Measurements from ENCODE around the gene EYS. TPM values are rescaled to one million over a fixed set of nuclear protein-coding genes. Genes with fewer than 3 reads are reported as not detected.

Gene EYS
- total and polyA plus RNA-seq, 3 experiments from 2014 or later: not detected

GRCh38 chr6:65182681-65183080 lies 524.3 kb downstream of the EYS start:
- Histone ChIP-seq H3K9me3 (ENCODE audit: low read length) (no peaks in the 10 kb centered on the region), H3K4me3 (ENCODE audit: low read length) (no peak overlapping the region), H3K27ac (ENCODE audit: low read depth, low read length) (no peak overlapping the region), H3K4me1 (ENCODE audit: insufficient read depth, low read length) (no peaks in the 10 kb centered on the region), H3K27me3 (ENCODE audit: insufficient read depth, low read length, poor library complexity, severe bottlenecking) (no peaks in the 10 kb centered on the region), H3K36me3 (ENCODE audit: insufficient read depth, low read length) (no peaks in the 10 kb centered on the region)
- H3K9me3 Mint-ChIP-seq: peaks cover 1 to 22% (median 10%) of the 10 kb centered on the region in 5 donors
- no peak overlapping the region for H3K27ac Mint-ChIP-seq
- no peaks in the 10 kb centered on the region for H3K4me1 Mint-ChIP-seq
- no peak overlapping the region for H3K4me3 Mint-ChIP-seq
- H3K27me3 Mint-ChIP-seq: no peaks in the 10 kb centered on the region
- H3K36me3 Mint-ChIP-seq: no peaks in the 10 kb centered on the region
- DNase-seq: no peak
- ChIA-PET CTCF (no interaction called here), POLR2A (no interaction called here)

- POLR2A ChIA-PET: no interaction called here
- DNase-seq: no peak
Measured at GRCh38 chr6:65170273-65170672, 536.8 kb downstream of the EYS start.

GRCh38 chr6:65161661-65162060 lies 545.4 kb downstream of the EYS start:
- ChIA-PET POLR2A (no interaction called here), CTCF (no interaction called here)
- H3K4me1 ChIP-seq (ENCODE audit: insufficient read depth, low read length): no peaks in the 10 kb centered on the region
- no peaks in the 10 kb centered on the region for H3K36me3 Mint-ChIP-seq
- H3K27ac Mint-ChIP-seq: no peak overlapping the region
- no peaks in the 10 kb centered on the region for H3K27me3 Mint-ChIP-seq
- H3K9me3 ChIP-seq (ENCODE audit: low read length): no peaks in the 10 kb centered on the region
- H3K4me3 ChIP-seq (ENCODE audit: low read length): no peak overlapping the region
- no peaks in the 10 kb centered on the region for H3K27me3 ChIP-seq (ENCODE audit: insufficient read depth, low read length, poor library complexity, severe bottlenecking)
- DNase-seq: no peak
- H3K4me3 Mint-ChIP-seq: no peak overlapping the region
- peaks cover 0 to 37% (median 7%) of the 10 kb centered on the region in 5 donors for H3K9me3 Mint-ChIP-seq
- no peak overlapping the region for H3K27ac ChIP-seq (ENCODE audit: low read depth, low read length)
- H3K36me3 ChIP-seq (ENCODE audit: insufficient read depth, low read length): no peaks in the 10 kb centered on the region
- H3K4me1 Mint-ChIP-seq: no peaks in the 10 kb centered on the region

More at GRCh38 chr6:65170273-65170672, 536.8 kb downstream of the EYS start:
- Histone ChIP-seq H3K27ac (ENCODE audit: low read depth, low read length) (no peak overlapping the region), H3K27me3 (ENCODE audit: insufficient read depth, low read length, poor library complexity, severe bottlenecking) (no peaks in the 10 kb centered on the region), H3K9me3 (ENCODE audit: low read length) (no peaks in the 10 kb centered on the region), H3K4me1 (ENCODE audit: insufficient read depth, low read length) (no peaks in the 10 kb centered on the region), H3K4me3 (ENCODE audit: low read length) (no peak overlapping the region), H3K36me3 (ENCODE audit: insufficient read depth, low read length) (no peaks in the 10 kb centered on the region)
- no peaks in the 10 kb centered on the region for H3K27me3 Mint-ChIP-seq
- CTCF ChIA-PET: no interaction called here
- peaks cover 0 to 24% (median 2%) of the 10 kb centered on the region in 5 donors for H3K9me3 Mint-ChIP-seq
- no peak overlapping the region for H3K27ac Mint-ChIP-seq
- no peaks in the 10 kb centered on the region for H3K4me1 Mint-ChIP-seq
- no peak overlapping the region for H3K4me3 Mint-ChIP-seq
- H3K36me3 Mint-ChIP-seq: no peaks in the 10 kb centered on the region

- Histone ChIP-seq H3K27ac (ENCODE audit: low read depth, low read length) (no peak overlapping the region), H3K4me1 (ENCODE audit: insufficient read depth, low read length) (no peaks in the 10 kb centered on the region), H3K27me3 (ENCODE audit: insufficient read depth, low read length, poor library complexity, severe bottlenecking) (no peaks in the 10 kb centered on the region), H3K4me3 (ENCODE audit: low read length) (no peak overlapping the region), H3K9me3 (ENCODE audit: low read length) (peaks cover 4% of the 10 kb centered on the region), H3K36me3 (ENCODE audit: insufficient read depth, low read length) (no peaks in the 10 kb centered on the region)
- POLR2A ChIA-PET: no interaction called here
- Mint-ChIP-seq H3K27me3 (no peaks in the 10 kb centered on the region), H3K36me3 (no peaks in the 10 kb centered on the region), H3K9me3 (peaks cover 3 to 43% (median 11%) of the 10 kb centered on the region in 5 donors), H3K27ac (no peak overlapping the region), H3K4me3 (no peak overlapping the region), H3K4me1 (no peaks in the 10 kb centered on the region)
- CTCF ChIA-PET: no interaction called here
- DNase-seq: no peak
Measured at GRCh38 chr6:65157025-65157424, 550.0 kb downstream of the EYS start.

- no peaks in the 10 kb centered on the region for H3K4me1 Mint-ChIP-seq
- H3K27ac ChIP-seq (ENCODE audit: low read depth, low read length): no peak overlapping the region
- H3K36me3 ChIP-seq (ENCODE audit: insufficient read depth, low read length): no peaks in the 10 kb centered on the region
- H3K4me1 ChIP-seq (ENCODE audit: insufficient read depth, low read length): no peaks in the 10 kb centered on the region
- H3K36me3 Mint-ChIP-seq: no peaks in the 10 kb centered on the region
- CTCF ChIA-PET: no interaction called here
- H3K27me3 ChIP-seq (ENCODE audit: insufficient read depth, low read length, poor library complexity, severe bottlenecking): no peaks in the 10 kb centered on the region
- POLR2A ChIA-PET: no interaction called here
- H3K4me3 Mint-ChIP-seq: no peak overlapping the region
- peaks cover 3 to 41% (median 12%) of the 10 kb centered on the region in 5 donors for H3K9me3 Mint-ChIP-seq
- H3K4me3 ChIP-seq (ENCODE audit: low read length): no peak overlapping the region
- H3K27me3 Mint-ChIP-seq: no peaks in the 10 kb centered on the region
- H3K9me3 ChIP-seq (ENCODE audit: low read length): peaks cover 4% of the 10 kb centered on the region
- H3K27ac Mint-ChIP-seq: no peak overlapping the region
- DNase-seq: no peak
Measured at GRCh38 chr6:65155083-65155482, 551.9 kb downstream of the EYS start.

GRCh38 chr6:65149841-65150240 lies 557.2 kb downstream of the EYS start:
- Histone ChIP-seq H3K27me3 (ENCODE audit: insufficient read depth, low read length, poor library complexity, severe bottlenecking) (no peaks in the 10 kb centered on the region), H3K36me3 (ENCODE audit: insufficient read depth, low read length) (no peaks in the 10 kb centered on the region), H3K4me3 (ENCODE audit: low read length) (no peak overlapping the region), H3K4me1 (ENCODE audit: insufficient read depth, low read length) (no peaks in the 10 kb centered on the region), H3K27ac (ENCODE audit: low read depth, low read length) (no peak overlapping the region), H3K9me3 (ENCODE audit: low read length) (peaks cover 4% of the 10 kb centered on the region)
- ChIA-PET POLR2A (no interaction called here), CTCF (no interaction called here)
- Mint-ChIP-seq H3K27ac (no peak overlapping the region), H3K9me3 (peaks cover 8 to 14% (median 12%) of the 10 kb centered on the region in 5 donors), H3K4me1 (no peaks in the 10 kb centered on the region), H3K27me3 (no peaks in the 10 kb centered on the region), H3K36me3 (no peaks in the 10 kb centered on the region), H3K4me3 (no peak overlapping the region)
- no peak for DNase-seq

- POLR2A ChIA-PET: no interaction called here
- no peaks in the 10 kb centered on the region for H3K27me3 ChIP-seq (ENCODE audit: insufficient read depth, low read length, poor library complexity, severe bottlenecking)
- H3K27ac ChIP-seq (ENCODE audit: low read depth, low read length): no peak overlapping the region
- DNase-seq: no peak
- H3K27me3 Mint-ChIP-seq: no peaks in the 10 kb centered on the region
- no peak overlapping the region for H3K4me3 ChIP-seq (ENCODE audit: low read length)
- no peak overlapping the region for H3K4me3 Mint-ChIP-seq
- H3K4me1 ChIP-seq (ENCODE audit: insufficient read depth, low read length): no peaks in the 10 kb centered on the region
- no peak overlapping the region for H3K27ac Mint-ChIP-seq
- no peaks in the 10 kb centered on the region for H3K4me1 Mint-ChIP-seq
- H3K9me3 ChIP-seq (ENCODE audit: low read length): peaks cover 4% of the 10 kb centered on the region
- no peaks in the 10 kb centered on the region for H3K36me3 Mint-ChIP-seq
- no peaks in the 10 kb centered on the region for H3K36me3 ChIP-seq (ENCODE audit: insufficient read depth, low read length)
- CTCF ChIA-PET: no interaction called here
- H3K9me3 Mint-ChIP-seq: peaks cover 6 to 16% (median 10%) of the 10 kb centered on the region in 5 donors
Measured at GRCh38 chr6:65148839-65149238, 558.2 kb downstream of the EYS start.

- no peak for DNase-seq
- CTCF ChIA-PET: no interaction called here
- no peaks in the 10 kb centered on the region for H3K4me1 ChIP-seq (ENCODE audit: insufficient read depth, low read length)
Measured at GRCh38 chr6:65135567-65135966, 571.5 kb downstream of the EYS start.

GRCh38 chr6:65126667-65127066 lies 580.4 kb downstream of the EYS start:
- H3K27ac ChIP-seq (ENCODE audit: low read depth, low read length): no peak overlapping the region
- peaks cover 3 to 34% (median 15%) of the 10 kb centered on the region in 5 donors for H3K9me3 Mint-ChIP-seq
- no peaks in the 10 kb centered on the region for H3K9me3 ChIP-seq (ENCODE audit: low read length)
- H3K27me3 ChIP-seq (ENCODE audit: insufficient read depth, low read length, poor library complexity, severe bottlenecking): no peaks in the 10 kb centered on the region
- no peak overlapping the region for H3K4me3 Mint-ChIP-seq
- no peak for DNase-seq
- ChIA-PET CTCF (no interaction called here), POLR2A (no interaction called here)
- H3K4me3 ChIP-seq (ENCODE audit: low read length): no peak overlapping the region
- H3K27me3 Mint-ChIP-seq: no peaks in the 10 kb centered on the region
- no peaks in the 10 kb centered on the region for H3K36me3 ChIP-seq (ENCODE audit: insufficient read depth, low read length)
- no peak overlapping the region for H3K27ac Mint-ChIP-seq
- H3K4me1 Mint-ChIP-seq: no peaks in the 10 kb centered on the region
- H3K4me1 ChIP-seq (ENCODE audit: insufficient read depth, low read length): no peaks in the 10 kb centered on the region
- no peaks in the 10 kb centered on the region for H3K36me3 Mint-ChIP-seq

More at GRCh38 chr6:65135567-65135966, 571.5 kb downstream of the EYS start:
- peaks cover 0 to 2% of the 10 kb centered on the region in 2 donors for H3K27me3 Mint-ChIP-seq
- Histone ChIP-seq H3K27me3 (ENCODE audit: insufficient read depth, low read length, poor library complexity, severe bottlenecking) (no peaks in the 10 kb centered on the region), H3K36me3 (ENCODE audit: insufficient read depth, low read length) (no peaks in the 10 kb centered on the region), H3K27ac (ENCODE audit: low read depth, low read length) (no peak overlapping the region), H3K9me3 (ENCODE audit: low read length) (no peaks in the 10 kb centered on the region), H3K4me3 (ENCODE audit: low read length) (no peak overlapping the region)
- POLR2A ChIA-PET: no interaction called here
- no peak overlapping the region for H3K4me3 Mint-ChIP-seq
- no peaks in the 10 kb centered on the region for H3K36me3 Mint-ChIP-seq
- H3K9me3 Mint-ChIP-seq: peaks cover 6 to 53% (median 23%) of the 10 kb centered on the region in 5 donors
- no peak overlapping the region for H3K27ac Mint-ChIP-seq
- H3K4me1 Mint-ChIP-seq: no peaks in the 10 kb centered on the region

All from CD8-positive, alpha-beta memory T cell (primary cell).